ACHN (cell line): ENCODE measurements around the gene FGF7.
"Not testable (repeated sequence)": the region's sequence is repeated elsewhere in the genome, so short reads cannot be mapped to it uniquely, and the experiment has no call there.

Experiments used
- DNase-seq: peaks from one replicate; pipeline ENCODE4 v3.0.0-alpha.2; 2015
- in situ Hi-C: cut with HindIII; loops from 2 replicates; pipeline ENCODE4 v1.10.0; 2017; ENCODE audit warnings: low sequenced_read_pairs, low pct_ligation_motif_present, low pct_unique_long_range_greater_than_20kb

FGF7 gene, protein sequence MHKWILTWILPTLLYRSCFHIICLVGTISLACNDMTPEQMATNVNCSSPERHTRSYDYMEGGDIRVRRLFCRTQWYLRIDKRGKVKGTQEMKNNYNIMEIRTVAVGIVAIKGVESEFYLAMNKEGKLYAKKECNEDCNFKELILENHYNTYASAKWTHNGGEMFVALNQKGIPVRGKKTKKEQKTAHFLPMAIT

DNA sequence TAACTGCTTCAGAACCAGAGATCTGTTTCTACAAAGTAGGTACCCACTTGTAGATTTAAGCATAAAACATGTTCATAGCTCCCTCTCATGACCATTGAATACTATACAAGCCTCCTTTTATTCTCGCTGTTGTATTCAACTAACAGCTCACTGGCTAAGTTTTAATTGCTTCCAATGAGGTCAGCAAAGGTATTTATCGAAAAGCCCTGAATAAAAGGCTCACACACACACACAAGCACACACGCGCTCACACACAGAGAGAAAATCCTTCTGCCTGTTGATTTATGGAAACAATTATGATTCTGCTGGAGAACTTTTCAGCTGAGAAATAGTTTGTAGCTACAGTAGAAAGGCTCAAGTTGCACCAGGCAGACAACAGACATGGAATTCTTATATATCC, at the start of gene FGF7:
Gene FGF7, plus strand, starts transcription at position 222 of the 400 bp plus-strand sequence. CDS start 1,056 bp downstream, outside the sequence.
- no peak for DNase-seq
- in situ Hi-C loops, result no loop called here

DNA sequence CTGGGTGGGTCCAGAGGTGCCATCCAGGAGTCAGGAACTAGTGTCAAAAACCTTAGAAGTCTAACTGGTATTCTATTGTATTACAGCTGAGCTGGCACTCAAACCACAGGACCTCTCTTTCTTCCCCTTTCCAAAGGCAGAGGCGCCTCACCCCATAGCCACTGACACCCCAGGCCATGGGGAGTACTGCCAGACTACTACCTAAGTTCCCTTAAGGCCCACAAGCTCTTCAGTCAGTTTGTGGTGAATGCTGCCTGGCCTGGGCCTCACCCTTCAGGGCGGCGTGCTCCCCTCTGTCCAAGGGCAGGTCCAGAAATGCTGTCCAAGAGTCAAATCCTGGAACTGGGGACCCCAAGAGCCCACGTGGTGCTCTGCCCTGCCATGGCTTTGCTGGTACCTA, 43.0 kb upstream of the FGF7 start:
- in situ Hi-C loops, result no loop called here
- no peak for DNase-seq

DNA sequence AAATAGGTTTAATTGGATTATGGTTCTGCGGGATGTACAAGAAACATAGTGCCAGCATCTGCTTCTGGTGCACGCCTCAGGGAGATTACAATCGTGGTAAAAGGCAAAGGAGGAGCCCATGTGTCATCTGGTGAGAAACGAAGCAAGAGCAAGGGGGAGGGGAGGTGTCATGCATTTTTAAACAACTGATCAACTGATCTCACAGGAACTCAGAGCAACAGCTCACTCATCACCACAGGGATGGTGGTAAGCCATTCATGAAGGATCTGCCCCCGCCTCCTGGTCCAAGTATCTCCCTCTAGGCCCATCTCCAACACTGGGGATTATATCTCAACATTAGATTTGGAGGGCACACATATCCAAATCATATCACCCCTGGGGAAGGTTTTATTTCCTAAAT, 42.1 kb upstream of the FGF7 start:
- no peak for DNase-seq
- in situ Hi-C loops, result no loop called here

DNA sequence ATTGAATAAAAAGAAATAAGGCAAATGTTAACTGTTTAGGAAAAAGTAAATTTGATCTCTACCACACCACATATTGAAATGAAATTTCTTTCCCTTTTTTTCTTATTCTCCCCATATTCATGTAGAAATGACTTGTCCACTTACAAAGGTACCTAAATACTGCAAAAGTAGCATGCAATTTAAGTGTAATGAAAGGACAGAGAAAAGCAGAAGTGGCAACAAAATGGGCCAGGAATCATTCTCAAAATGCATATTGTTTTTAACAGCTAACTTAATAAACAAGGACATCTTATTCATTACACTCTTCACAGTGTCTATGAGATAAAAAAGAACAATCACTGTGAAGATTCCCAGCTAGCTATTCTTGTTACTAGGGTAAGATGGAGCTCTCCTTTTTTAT, 40.6 kb upstream of the FGF7 start:
- DNase-seq, result no peak
- in situ Hi-C loops, result no loop called here

DNA sequence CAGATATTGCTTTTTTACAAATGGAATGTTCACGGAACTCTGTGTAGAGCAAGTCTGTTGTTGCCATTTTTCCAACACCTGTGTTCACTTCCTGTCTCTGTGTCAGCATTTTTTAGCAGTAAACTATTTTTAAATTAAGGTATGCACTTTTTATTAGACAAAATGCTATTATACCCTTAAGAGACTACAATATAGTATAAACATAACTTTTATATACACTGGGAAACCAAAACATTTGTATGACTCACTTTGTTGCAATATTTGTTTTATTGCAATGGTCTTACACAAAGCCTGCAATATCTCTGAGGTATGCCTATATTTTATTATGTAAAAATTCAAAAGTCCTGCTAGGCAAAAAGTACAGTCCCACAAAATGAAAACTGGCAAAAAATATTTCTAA, 39.8 kb upstream of the FGF7 start:
- in situ Hi-C loops, result no loop called here
- no peak for DNase-seq

DNA sequence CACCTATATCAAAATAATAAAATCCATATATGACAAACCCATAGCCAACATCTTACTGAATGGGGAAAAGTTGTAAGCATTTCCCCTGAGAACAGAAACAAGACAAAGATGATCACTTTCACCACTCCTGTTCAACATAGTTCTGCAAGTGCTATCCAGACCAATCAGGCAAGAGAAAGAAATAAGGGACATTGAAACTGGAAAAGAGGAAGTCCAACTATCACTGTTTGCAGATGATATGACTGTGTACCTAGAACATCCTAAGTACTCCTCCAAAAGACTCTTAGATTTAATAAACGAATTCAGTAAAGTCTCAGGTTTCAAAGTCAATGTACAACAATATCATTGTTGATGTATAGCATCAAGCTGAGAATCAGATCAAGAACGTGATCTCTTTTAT, 35.6 kb upstream of the FGF7 start:
- DNase-seq, result no peak

DNA sequence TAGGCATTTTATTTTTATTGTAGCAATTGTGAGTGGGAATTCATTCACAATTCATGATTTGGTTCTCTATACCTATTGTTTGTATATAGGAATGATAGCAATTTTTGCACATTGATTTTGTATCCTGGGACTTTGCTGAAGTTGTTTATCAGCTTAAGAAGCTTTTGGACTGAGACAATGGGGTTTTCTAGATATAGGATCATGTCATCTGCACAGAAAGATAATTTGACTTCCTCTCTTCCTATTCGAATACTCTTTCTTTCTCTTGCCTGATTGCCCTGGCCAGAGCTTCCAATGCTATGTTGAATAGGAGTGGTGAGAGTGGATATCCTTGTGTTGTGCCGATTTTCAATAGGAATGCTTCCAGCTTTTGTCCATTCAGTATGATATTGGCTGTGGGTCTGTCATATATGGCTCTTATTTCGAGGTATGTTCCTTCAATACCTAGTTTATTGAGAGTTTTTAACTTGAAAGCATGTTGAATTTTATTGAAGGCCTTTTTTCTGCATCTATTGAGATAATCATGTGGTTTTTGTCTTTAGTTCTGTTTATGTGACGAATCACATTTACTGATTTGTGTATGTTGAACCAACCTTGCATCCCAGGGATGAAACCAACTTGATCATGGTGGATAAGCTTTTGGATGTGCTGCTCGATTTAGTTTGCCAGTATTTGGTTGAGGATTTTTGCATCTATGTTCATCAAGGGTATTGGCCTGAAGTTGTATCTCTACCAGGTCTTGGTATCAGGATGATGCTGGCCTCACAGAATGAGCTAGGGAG, 20.3 kb upstream of the FGF7 start:
- in situ Hi-C loops, DNase-seq: not testable (repeated sequence)

More for the DNA sequence above, 35.6 kb upstream of the FGF7 start:
- in situ Hi-C loops, result no loop called here

DNA sequence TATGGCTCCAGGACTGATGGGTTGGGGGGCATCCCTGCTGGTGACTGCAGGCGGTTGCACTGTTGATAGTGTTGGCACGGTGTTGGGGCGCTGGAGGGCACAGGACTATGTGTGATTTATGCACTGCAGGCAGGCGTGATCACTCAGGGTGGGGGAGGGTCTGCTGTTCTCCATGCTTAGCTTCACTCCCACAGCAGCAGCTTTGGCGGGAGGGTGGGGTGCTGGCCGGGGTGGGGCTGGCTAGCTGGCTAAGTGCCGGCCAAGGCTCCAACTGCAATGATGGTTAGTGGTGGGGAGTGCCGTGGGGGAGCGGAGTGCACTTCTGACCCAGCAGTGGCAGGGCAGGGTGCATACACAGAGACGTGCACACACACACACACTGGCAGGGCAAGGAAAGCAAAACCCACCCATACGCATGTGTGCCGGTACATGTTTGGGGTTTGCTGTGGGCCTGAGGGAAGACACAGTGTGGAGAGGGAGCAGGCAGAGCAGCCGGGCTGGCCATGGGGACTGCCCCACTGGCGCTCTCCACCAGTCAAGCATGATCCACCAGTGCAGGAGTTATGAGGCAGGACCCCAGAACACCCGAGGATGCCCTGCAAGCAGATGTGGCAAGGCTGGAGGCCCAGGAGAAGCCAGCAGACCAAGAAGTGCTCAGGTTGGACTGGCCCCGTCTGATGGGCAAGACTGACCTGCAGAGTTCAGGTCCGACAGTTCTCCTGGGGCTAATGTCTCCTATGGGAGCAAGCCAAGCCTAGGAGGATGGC, 16.5 kb upstream of the FGF7 start:
- in situ Hi-C loops, result no loop called here

DNA sequence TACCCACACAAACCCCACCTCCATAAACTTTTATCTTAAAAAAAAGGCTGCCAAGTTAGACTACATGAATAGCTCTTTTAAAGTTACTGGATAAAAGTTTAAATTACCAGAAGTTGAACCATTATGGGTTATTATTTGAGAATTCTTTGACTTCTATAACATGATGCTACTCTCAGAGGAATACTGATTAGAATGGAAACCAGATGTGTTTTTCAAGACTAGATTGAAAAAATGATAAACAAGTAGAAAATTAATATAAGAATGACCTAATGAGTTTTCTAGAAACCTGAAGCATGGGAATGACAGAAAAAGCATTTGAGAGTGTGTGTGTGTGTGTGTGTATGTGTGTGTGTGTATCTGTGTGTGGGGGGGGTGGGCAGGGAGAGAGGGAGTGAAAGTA, 12.4 kb upstream of the FGF7 start:
- in situ Hi-C loops, result no loop called here
- DNase-seq, result no peak

More for the DNA sequence above, 16.5 kb upstream of the FGF7 start:
- DNase-seq, result no peak

DNA sequence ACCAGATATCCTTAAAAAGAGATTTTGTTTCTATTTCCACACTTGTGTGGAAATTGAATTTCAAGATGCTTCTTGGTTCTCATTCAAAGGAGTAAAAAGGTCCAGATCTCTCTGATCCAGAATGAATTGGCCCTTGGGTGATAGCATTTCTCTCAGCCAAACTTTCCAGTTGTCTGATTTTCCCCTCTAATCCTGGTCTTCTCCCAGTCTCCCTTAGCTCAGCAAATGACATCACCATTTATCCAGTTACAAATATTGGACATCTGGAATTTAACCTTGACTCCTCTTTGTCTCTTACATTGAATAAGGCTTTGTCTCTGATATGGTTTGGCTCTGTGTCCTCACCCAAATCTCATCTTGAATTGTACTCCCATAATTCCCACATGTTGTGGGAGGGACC, 10.2 kb upstream of the FGF7 start:
- DNase-seq, result no peak
- in situ Hi-C loops, result no loop called here

DNA sequence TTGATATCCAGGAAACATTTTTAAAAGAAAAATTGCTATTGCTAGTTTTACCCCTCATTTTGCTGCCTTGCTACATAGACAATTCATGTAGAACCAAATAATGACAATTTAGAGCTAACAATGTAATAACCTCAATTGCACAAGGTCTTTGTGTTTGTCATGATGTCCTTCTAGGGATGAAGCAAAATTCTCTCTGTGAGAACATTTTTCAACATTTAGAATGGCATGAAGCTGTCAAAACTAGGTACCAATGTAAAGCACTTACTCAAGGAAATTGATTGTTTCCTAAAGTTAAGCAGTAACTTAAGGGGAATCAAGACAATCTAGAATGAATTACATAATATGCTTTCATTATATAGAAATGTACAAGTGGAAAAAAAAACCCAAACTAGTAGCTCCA, 7.9 kb upstream of the FGF7 start:
- in situ Hi-C loops, result no loop called here
- no peak for DNase-seq

DNA sequence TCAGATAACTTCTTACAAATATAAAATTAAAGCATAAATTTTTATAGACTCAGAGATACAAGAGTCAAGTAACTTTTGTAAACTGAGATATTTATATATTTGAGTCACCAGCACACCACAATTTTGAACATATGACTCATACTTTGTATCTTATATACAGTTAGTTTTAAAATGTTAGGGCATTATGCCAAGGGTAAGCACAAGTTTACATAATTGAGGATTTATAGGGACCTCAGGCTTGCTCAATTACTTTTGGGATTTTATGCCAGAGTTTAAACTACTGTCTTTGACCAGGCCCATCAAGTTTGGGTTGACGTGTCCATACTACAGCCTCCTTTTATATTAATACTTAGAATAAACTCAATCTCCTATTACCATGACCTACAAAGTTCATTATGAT, 7.4 kb upstream of the FGF7 start:
- in situ Hi-C loops, result no loop called here

DNA sequence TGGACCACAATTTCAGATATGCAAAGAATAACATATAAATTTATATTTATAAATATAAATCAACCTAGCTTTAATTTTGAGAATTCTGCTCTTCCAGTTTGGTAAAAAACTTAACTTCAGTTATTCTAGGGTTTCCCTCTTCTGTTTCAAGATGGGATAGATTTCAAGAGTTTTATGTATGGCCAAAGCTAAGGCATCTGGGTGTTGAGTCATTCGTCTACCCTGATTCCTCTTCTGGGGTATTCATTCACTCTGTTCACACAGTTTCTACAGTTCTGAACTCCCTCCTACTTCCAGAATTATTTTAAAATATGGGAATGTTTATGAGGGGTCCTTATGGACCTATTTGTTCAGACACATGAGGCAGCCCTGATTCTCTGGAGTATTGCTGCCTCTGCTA, 4.2 kb upstream of the FGF7 start:
- in situ Hi-C loops, result no loop called here
- DNase-seq, result no peak

More for the DNA sequence above, 7.4 kb upstream of the FGF7 start:
- no peak for DNase-seq

DNA sequence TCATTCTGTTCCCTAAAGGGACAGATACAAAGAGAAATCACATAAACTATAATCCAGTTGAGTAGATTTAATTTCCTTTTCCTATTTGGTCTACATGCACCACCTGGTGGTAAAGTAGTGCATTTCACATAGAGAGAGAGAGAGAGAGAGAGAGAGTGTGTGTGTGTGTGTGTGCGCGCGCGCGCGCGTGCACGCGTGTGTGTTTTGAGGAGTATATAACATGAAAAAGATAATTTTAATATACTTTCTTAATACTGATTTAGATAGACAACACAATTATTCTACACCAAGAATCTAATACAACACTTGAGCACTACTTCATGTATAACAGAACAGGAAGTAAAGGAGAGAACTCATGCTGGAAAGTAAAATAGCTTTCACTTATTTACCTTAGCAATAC, 1.1 kb upstream of the FGF7 start:
- in situ Hi-C loops, result no loop called here
- peak; percentile 50 for DNase-seq

DNA sequence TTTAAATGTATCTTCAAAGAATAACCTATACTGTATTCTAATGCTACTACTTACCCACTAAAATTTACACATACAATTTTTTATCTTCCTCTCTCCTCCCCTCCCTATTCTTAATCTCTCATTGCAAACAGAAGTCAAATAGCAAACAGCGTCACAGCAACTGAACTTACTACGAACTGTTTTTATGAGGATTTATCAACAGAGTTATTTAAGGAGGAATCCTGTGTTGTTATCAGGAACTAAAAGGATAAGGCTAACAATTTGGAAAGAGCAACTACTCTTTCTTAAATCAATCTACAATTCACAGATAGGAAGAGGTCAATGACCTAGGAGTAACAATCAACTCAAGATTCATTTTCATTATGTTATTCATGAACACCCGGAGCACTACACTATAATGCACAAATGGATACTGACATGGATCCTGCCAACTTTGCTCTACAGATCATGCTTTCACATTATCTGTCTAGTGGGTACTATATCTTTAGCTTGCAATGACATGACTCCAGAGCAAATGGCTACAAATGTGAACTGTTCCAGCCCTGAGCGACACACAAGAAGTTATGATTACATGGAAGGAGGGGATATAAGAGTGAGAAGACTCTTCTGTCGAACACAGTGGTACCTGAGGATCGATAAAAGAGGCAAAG, 984 bp downstream of the FGF7 start:
- in situ Hi-C loops, result no loop called here
- no peak for DNase-seq

DNA sequence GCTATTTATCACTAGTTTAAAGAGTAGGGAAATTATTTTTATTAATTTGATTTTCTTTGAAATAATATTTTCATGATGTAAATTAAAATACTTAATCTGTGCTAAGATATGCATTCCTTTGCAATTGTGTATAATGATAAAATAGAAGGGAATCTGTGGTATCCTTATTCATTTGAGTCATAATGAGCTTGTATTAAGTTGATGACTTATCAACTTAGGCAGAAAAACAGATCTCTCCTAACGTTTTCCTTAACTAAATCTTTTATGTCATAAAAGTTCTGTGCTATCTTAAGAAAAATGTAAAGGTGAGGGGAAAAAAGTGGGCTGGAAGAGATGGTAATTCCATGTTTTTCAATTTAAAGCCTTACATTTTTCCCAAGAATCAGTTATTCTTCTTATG, 1.9 kb downstream of the FGF7 start:
- DNase-seq, result no peak
- in situ Hi-C loops, result no loop called here

DNA sequence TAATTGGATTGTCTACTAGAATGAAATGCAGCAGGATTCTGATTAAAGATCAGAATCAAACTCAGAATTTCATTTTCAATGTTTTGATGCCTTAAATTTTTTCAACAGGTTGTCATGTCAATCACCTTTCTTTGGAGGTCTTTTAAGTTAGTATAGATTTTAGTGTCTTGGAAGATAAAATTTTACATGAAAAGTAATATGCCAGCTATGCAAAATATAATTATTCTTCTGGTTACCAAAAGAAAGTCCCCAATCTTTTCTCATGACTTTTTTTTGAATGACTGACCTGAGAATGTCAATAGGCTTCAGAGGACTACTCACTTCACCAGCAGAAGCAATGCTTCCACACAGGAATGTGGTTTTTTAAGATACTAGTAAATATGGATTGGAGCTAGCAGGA, 4.3 kb downstream of the FGF7 start:
- in situ Hi-C loops, result no loop called here
- no peak for DNase-seq

DNA sequence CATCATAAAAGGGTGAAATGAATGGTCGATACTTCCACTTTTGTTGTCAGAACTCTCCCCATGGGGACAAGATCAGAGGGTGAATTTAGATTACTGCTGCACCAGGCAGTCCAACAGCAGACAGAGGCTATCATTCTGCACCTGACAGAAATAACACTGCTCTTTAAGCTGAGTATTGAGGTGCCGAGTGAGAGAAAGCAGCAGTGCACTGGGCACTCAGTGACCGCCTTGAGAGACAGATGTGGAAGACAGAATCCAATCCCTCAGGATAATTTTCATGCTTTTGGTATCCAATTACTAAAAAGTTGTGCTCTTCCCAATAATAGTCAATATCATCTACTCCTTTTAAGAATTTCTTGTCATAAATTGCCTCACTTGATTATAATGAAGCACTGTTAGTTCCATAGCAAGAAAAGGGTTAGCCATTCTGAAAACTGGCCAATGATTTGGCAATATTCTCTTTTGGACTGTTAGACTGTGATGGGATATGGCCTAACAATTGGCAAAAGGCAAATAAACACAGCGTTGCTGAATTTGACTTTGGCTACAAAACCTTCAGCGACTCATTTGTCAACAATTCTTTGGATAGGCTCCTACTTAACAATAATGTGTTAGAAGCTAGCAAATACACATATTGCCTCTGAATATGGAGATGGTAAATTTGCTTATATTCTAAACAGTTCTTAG, 5.5 kb downstream of the FGF7 start:
- no peak for DNase-seq
- in situ Hi-C loops, result no loop called here

DNA sequence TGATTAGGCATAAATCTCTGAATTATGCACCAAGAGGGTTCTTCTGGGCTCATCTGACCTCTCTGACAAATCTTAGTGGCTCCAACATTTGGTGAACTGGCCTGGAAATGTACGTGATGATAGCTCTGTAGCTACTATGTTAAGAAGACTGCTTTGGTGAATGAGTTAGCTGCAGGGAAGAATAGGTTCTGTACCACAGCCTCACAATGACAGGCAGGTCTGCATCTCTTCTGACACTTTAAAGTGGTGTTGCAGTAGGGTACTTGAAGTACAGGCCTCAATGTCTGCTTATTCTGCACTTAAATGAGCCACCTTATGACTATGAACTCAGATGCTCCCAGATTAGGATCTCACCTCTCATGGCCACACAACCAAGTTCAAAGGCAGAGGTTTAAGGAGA, 7.0 kb downstream of the FGF7 start:
- in situ Hi-C loops, result no loop called here
- DNase-seq, result no peak
